ENCODE measurements around the gene TXNDC16. TPM values are rescaled to one million over a fixed set of nuclear protein-coding genes. Genes with fewer than 3 reads are reported as not detected.
"Not testable (repeated sequence)": the region's sequence is repeated elsewhere in the genome, so short reads cannot be mapped to it uniquely, and the experiment has no call there.

The TXNDC16 gene
- total RNA-seq, 1 donor from 2014 or later, result 17.5 TPM

- Mint-ChIP-seq H3K36me3 (ENCODE audit: unreplicated experiment) (no peaks in the 10 kb centered on the region), H3K4me3 (ENCODE audit: unreplicated experiment) (no peak overlapping the region), H3K9me3 (ENCODE audit: unreplicated experiment) (no peaks in the 10 kb centered on the region), H3K27me3 (ENCODE audit: unreplicated experiment) (no peaks in the 10 kb centered on the region), H3K27ac (ENCODE audit: unreplicated experiment) (no peak overlapping the region), H3K4me1 (ENCODE audit: low read depth, unreplicated experiment) (no peaks in the 10 kb centered on the region)
- no peak for DNase-seq
- TF ChIP-seq CTCF (IDR thresholded peaks at IDR 0.05; ENCODE audit: partially characterized antibody, unreplicated experiment), result no peak
Observed at GRCh38 chr14:52485350-52485960, 66.8 kb downstream of the TXNDC16 start.

GRCh38 chr14:52481864-52482263 is 70.4 kb downstream of the TXNDC16 start:
- Mint-ChIP-seq H3K36me3 (ENCODE audit: unreplicated experiment) (no peaks in the 10 kb centered on the region), H3K9me3 (ENCODE audit: unreplicated experiment) (no peaks in the 10 kb centered on the region), H3K4me3 (ENCODE audit: unreplicated experiment) (no peak overlapping the region), H3K4me1 (ENCODE audit: low read depth, unreplicated experiment) (no peaks in the 10 kb centered on the region), H3K27me3 (ENCODE audit: unreplicated experiment) (no peaks in the 10 kb centered on the region), H3K27ac (ENCODE audit: unreplicated experiment) (no peak overlapping the region)
- TF ChIP-seq CTCF (IDR thresholded peaks at IDR 0.05; ENCODE audit: partially characterized antibody, unreplicated experiment), result no peak
- DNase-seq, result no peak

GRCh38 chr14:52473557-52473956 is 78.7 kb downstream of the TXNDC16 start:
- Mint-ChIP-seq H3K9me3 (ENCODE audit: unreplicated experiment) (peaks cover 1% of the 10 kb centered on the region), H3K27me3 (ENCODE audit: unreplicated experiment) (no peaks in the 10 kb centered on the region), H3K36me3 (ENCODE audit: unreplicated experiment) (peaks cover 15% of the 10 kb centered on the region), H3K4me1 (ENCODE audit: low read depth, unreplicated experiment) (no peaks in the 10 kb centered on the region), H3K4me3 (ENCODE audit: unreplicated experiment) (no peak overlapping the region), H3K27ac (ENCODE audit: unreplicated experiment) (no peak overlapping the region)
- DNase-seq, result no peak
- TF ChIP-seq CTCF (IDR thresholded peaks at IDR 0.05; ENCODE audit: partially characterized antibody, unreplicated experiment), result peak; percentile 21

GRCh38 chr14:52472728-52473127 is 79.6 kb downstream of the TXNDC16 start:
- no peak for DNase-seq
- Mint-ChIP-seq H3K4me1 (ENCODE audit: low read depth, unreplicated experiment) (no peaks in the 10 kb centered on the region), H3K9me3 (ENCODE audit: unreplicated experiment) (peaks cover 1% of the 10 kb centered on the region), H3K4me3 (ENCODE audit: unreplicated experiment) (no peak overlapping the region), H3K27me3 (ENCODE audit: unreplicated experiment) (no peaks in the 10 kb centered on the region), H3K36me3 (ENCODE audit: unreplicated experiment) (peaks cover 15% of the 10 kb centered on the region), H3K27ac (ENCODE audit: unreplicated experiment) (no peak overlapping the region)
- TF ChIP-seq CTCF (IDR thresholded peaks at IDR 0.05; ENCODE audit: partially characterized antibody, unreplicated experiment), result no peak

GRCh38 chr14:52472251-52472650 is 80.1 kb downstream of the TXNDC16 start:
- H3K27ac Mint-ChIP-seq (ENCODE audit: unreplicated experiment); DNase-seq; H3K27me3 Mint-ChIP-seq (ENCODE audit: unreplicated experiment); H3K9me3 Mint-ChIP-seq (ENCODE audit: unreplicated experiment); H3K4me1 Mint-ChIP-seq (ENCODE audit: low read depth, unreplicated experiment); H3K4me3 Mint-ChIP-seq (ENCODE audit: unreplicated experiment): not testable (repeated sequence)
- H3K36me3 Mint-ChIP-seq (ENCODE audit: unreplicated experiment), result peaks cover 15% of the 10 kb centered on the region

All from glutamatergic neuron (in vitro differentiated cells).